ENCODE data around the gene STARD7. TPM values are rescaled to one million over a fixed set of nuclear protein-coding genes. Genes with fewer than 3 reads are reported as not detected.
A peak's percentile ranks its signal among the peaks of the same experiment; 100 is the strongest.

Gene STARD7
- total RNA-seq, 4 donors from 2014 or later = 78.4 to 120 (median 112) TPM

DNA sequence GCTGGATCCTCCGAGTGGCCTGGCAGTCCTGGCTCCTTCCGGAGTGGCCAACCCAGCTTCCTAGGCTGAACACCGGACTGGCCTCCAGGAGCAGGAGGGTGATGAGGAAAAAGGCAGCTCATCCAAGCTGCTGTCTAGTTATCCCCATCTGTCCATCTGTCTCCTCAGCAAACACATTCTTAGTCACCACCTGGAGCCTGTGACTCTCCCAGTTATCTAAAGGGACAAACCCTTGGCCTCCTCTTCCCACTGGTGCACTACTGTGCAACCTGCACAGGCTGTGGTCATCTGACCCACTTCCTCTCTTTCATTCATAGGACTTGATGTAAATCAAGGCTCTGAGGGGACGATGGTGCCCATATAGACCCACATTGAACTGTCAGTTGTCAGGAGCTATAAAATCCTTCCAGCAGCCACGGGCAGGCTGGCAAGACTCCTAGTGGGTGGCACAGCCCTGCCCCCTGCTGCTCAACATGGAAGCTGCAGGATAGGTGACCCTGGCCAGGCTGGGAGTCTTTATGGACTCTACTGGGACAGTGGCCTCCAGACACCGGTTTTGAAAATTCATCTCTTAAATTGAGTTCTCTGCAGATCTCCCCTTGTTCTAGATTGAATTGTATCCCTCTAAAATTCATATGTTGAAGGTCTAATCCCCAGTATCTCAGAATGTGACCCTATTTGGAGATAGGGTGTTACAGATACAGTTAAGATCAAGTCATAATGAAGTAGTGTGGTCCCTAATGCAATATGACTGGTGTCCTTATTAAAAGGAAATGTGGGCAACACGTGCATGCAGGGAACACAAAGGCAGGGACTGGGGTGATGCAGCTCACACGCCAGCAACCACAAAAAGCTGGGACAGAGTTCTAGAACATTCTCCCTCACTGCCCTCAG lies 34.1 kb downstream of the STARD7 start:
- no peak overlapping the region for H3K27ac ChIP-seq
- H3K4me3 ChIP-seq = no peak overlapping the region
- H3K4me1 ChIP-seq = no peaks in the 10 kb centered on the region
- TF ChIP-seq POLR2A (IDR thresholded peaks at IDR 0.05) = no peak
- TF ChIP-seq, protein P1, sequence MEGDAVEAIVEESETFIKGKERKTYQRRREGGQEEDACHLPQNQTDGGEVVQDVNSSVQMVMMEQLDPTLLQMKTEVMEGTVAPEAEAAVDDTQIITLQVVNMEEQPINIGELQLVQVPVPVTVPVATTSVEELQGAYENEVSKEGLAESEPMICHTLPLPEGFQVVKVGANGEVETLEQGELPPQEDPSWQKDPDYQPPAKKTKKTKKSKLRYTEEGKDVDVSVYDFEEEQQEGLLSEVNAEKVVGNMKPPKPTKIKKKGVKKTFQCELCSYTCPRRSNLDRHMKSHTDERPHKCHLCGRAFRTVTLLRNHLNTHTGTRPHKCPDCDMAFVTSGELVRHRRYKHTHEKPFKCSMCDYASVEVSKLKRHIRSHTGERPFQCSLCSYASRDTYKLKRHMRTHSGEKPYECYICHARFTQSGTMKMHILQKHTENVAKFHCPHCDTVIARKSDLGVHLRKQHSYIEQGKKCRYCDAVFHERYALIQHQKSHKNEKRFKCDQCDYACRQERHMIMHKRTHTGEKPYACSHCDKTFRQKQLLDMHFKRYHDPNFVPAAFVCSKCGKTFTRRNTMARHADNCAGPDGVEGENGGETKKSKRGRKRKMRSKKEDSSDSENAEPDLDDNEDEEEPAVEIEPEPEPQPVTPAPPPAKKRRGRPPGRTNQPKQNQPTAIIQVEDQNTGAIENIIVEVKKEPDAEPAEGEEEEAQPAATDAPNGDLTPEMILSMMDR (IDR thresholded peaks at IDR 0.05) = peak; percentile 88 to 93 (median 92)
- DNase-seq = peak; percentile 81 to 93 (median 85)
- H3K9me3 ChIP-seq = no peaks in the 10 kb centered on the region
- no peaks in the 10 kb centered on the region for H3K27me3 ChIP-seq
- no peaks in the 10 kb centered on the region for H3K36me3 ChIP-seq

DNA sequence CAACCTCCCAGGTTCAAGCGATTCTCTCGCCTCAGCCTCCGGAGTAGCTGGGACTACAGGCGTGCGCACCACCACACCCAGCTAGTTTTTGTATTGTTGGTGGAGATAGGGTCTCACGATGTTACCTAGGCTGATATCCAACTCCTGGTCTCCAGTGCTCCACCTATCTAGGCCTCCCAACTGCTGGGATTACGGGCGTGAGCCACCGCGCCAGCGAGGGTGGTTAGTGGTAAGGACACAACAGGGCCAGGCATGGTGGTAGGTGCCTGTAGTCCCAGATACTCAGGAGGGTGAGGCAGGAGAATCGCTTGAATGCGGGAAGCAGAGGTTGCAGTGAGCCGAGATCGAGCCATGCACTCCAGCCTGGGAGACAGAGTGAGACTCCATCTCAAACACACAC lies 36.8 kb downstream of the STARD7 start:
- no peaks in the 10 kb centered on the region for H3K36me3 ChIP-seq
- no peak for DNase-seq
- TF ChIP-seq, protein P1 (IDR thresholded peaks at IDR 0.05) = no peak
- TF ChIP-seq POLR2A (IDR thresholded peaks at IDR 0.05) = no peak

GRCh38 chr2:96170626-96171025 lies 38.0 kb downstream of the STARD7 start:
- TF ChIP-seq, protein P1 (IDR thresholded peaks at IDR 0.05) = no peak
- TF ChIP-seq POLR2A (IDR thresholded peaks at IDR 0.05) = no peak
- Histone ChIP-seq H3K27ac (no peak overlapping the region), H3K27me3 (no peaks in the 10 kb centered on the region), H3K9me3 (no peaks in the 10 kb centered on the region), H3K4me3 (no peak overlapping the region), H3K36me3 (no peaks in the 10 kb centered on the region), H3K4me1 (no peaks in the 10 kb centered on the region)
- no peak for DNase-seq

More for the DNA sequence above, 36.8 kb downstream of the STARD7 start:
- Histone ChIP-seq H3K27me3 (no peaks in the 10 kb centered on the region), H3K9me3 (no peaks in the 10 kb centered on the region), H3K4me1 (no peaks in the 10 kb centered on the region), H3K4me3 (no peak overlapping the region), H3K27ac (no peak overlapping the region)

DNA sequence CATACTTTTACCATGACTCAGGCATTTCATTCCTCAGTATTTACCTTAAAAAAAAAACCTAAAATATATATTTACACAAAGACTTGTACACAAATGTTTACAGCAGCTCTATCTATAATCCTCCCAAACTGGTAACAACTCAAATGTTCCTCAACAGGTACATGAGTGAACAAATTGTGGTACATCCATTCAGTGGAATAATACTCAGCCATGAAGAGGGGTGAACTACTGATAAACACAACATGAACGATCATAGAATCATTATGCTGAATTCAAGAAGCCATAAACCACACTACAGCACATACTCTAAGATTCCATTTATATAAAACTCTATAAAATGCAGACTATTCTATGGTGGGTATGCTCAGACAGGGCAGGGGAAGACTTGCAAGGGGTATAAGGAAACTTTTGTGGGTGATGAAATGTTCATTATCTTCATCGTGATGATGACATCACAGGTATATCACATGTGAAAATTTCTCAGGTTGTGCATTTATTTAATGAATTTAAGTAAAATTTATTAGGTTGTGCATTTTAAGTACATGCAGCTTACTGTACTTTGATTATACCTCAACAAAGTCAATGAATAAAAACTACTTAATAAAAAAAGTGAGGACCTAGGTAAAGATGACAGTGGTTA lies 38.6 kb downstream of the STARD7 start:
- no peak for DNase-seq
- H3K4me1 ChIP-seq = no peaks in the 10 kb centered on the region
- no peaks in the 10 kb centered on the region for H3K9me3 ChIP-seq
- no peak overlapping the region for H3K27ac ChIP-seq
- TF ChIP-seq POLR2A (IDR thresholded peaks at IDR 0.05) = no peak
- TF ChIP-seq, protein P1 (IDR thresholded peaks at IDR 0.05) = no peak
- H3K27me3 ChIP-seq = no peaks in the 10 kb centered on the region
- no peaks in the 10 kb centered on the region for H3K36me3 ChIP-seq
- no peak overlapping the region for H3K4me3 ChIP-seq

- Histone ChIP-seq H3K27me3 (no peaks in the 10 kb centered on the region), H3K27ac (no peak overlapping the region), H3K4me3 (no peak overlapping the region), H3K9me3 (no peaks in the 10 kb centered on the region), H3K4me1 (peaks cover 0 to 17% (median 11%) of the 10 kb centered on the region in 4 donors), H3K36me3 (no peaks in the 10 kb centered on the region)
- TF ChIP-seq POLR2A (IDR thresholded peaks at IDR 0.05) = no peak
- TF ChIP-seq, protein P1 (IDR thresholded peaks at IDR 0.05) = no peak
- DNase-seq = no peak
Observed at GRCh38 chr2:96167407-96168013, 41.1 kb downstream of the STARD7 start.

All from Peyer's patch (tissue), 4 donors.